Neural cell (in vitro differentiated cells): ENCODE measurements around the gene ZFYVE21. TPM values are rescaled to one million over a fixed set of nuclear protein-coding genes. Genes with fewer than 3 reads are reported as not detected.

Experiments
- H2AFZ ChIP-seq: fragments of 200-600, 300-800 bp; sonication (generic), shearing (Covaris generic); 2 replicates; pipeline ENCODE4 v1.6.0; 2014; ENCODE audit warnings: low read depth, mild to moderate bottlenecking, antibody characterized with exemption, low read length, moderate library complexity
- H3F3A ChIP-seq: fragments of 200-600 bp; shearing (Covaris generic); 2 replicates; pipeline ENCODE4 v1.6.1; 2016; ENCODE audit warnings: mild to moderate bottlenecking, moderate library complexity, mixed read lengths, antibody characterized with exemption, low read length; ENCODE audit not compliant: insufficient read depth, poor library complexity, severe bottlenecking
- H3K27ac ChIP-seq: fragments of 200-600, 300-800 bp; sonication (generic), shearing (Covaris generic); 2 replicates; pipeline ENCODE4 v1.5.1; 2014; ENCODE audit warnings: mild to moderate bottlenecking, low read length, moderate library complexity
- H3K27me3 ChIP-seq: fragments of 300-800, 200-600 bp; sonication (generic), shearing (Covaris generic); 2 replicates; pipeline ENCODE4 v1.6.0; 2014; ENCODE audit warnings: mild to moderate bottlenecking, low read depth, low read length, moderate library complexity; ENCODE audit not compliant: insufficient read depth
- H3K36me3 ChIP-seq: fragments of 300-800, 200-600 bp; sonication (generic), shearing (Covaris generic); 2 replicates; pipeline ENCODE4 v1.5.1; 2014; ENCODE audit warnings: mild to moderate bottlenecking, antibody characterized with exemption, low read length, moderate library complexity; ENCODE audit not compliant: insufficient read depth
- H3K4me2 ChIP-seq: fragments of 300-800, 200-600 bp; sonication (generic), shearing (Covaris generic); 2 replicates; pipeline ENCODE4 v1.6.0; 2014; ENCODE audit warnings: mild to moderate bottlenecking, low read length
- H3K4me3 ChIP-seq: fragments of 300-800, 200-600 bp; sonication (generic), shearing (Covaris generic); 2 replicates; pipeline ENCODE4 v1.5.1; 2014; ENCODE audit warnings: mild to moderate bottlenecking, low read length, moderate library complexity
- H3K79me2 ChIP-seq: fragments of 200-600 bp; shearing (Covaris generic); replicated peaks from 2 replicates; pipeline ENCODE4 v1.6.0; 2014; ENCODE audit warnings: mild to moderate bottlenecking, low read length, moderate library complexity; ENCODE audit not compliant: insufficient read depth
- H3K9ac ChIP-seq: fragments of 300-800, 200-600 bp; sonication (generic), shearing (Covaris generic); 2 replicates; pipeline ENCODE4 v1.6.1; 2016; ENCODE audit warnings: mild to moderate bottlenecking, low read length, mixed read lengths
- H3K9me2 ChIP-seq: fragments of 200-600 bp; shearing (Covaris generic); 2 replicates; pipeline ENCODE4 v1.6.1; 2016; ENCODE audit warnings: mild to moderate bottlenecking, low read length, mixed read lengths; ENCODE audit not compliant: insufficient read depth
- H3K9me3 ChIP-seq: fragments of 200-600, 300-800 bp; sonication (generic), shearing (Covaris generic); 2 replicates; pipeline ENCODE4 v1.6.1; 2016; ENCODE audit warnings: mild to moderate bottlenecking, mixed run types, low read length, moderate library complexity, mixed read lengths
- H4K20me1 ChIP-seq: fragments of 200-600 bp; shearing (Covaris generic); 2 replicates; pipeline ENCODE4 v1.6.1; 2016; ENCODE audit warnings: mild to moderate bottlenecking, mixed run types; ENCODE audit not compliant: insufficient read depth
- EP300 ChIP-seq: fragments of 450-650 bp; conservative IDR thresholded peaks from 2 replicates; pipeline ENCODE4 v1.6.1; 2014; ENCODE audit warnings: antibody characterized with exemption, mild to moderate bottlenecking, moderate library complexity; ENCODE audit not compliant: poor library complexity, severe bottlenecking
- EZH2 ChIP-seq: fragments of 200-600, 300-800 bp; shearing (Covaris generic), sonication (generic); IDR thresholded peaks from 2 replicates; pipeline ENCODE4 v1.6.1; 2014; ENCODE audit warnings: antibody characterized with exemption, low read length, borderline replicate concordance, mild to moderate bottlenecking; ENCODE audit not compliant: insufficient read depth, poor library complexity, severe bottlenecking
- MXI1 ChIP-seq: fragments of 450-650 bp; conservative IDR thresholded peaks from 2 replicates; pipeline ENCODE4 v1.6.1; 2014; ENCODE audit warnings: antibody characterized with exemption, mild to moderate bottlenecking; ENCODE audit not compliant: poor library complexity, severe bottlenecking
- POLR2AphosphoS5 ChIP-seq: IDR thresholded peaks from 2 replicates; pipeline ENCODE4 v1.6.1; 2012
- RAD21 ChIP-seq: fragments of 450-650 bp; conservative IDR thresholded peaks from 2 replicates; pipeline ENCODE4 v1.6.1; 2014; ENCODE audit warnings: antibody characterized with exemption, mild to moderate bottlenecking, moderate library complexity
- SMC3 ChIP-seq: fragments of 450-650 bp; conservative IDR thresholded peaks from 2 replicates; pipeline ENCODE4 v1.6.1; 2014; ENCODE audit warnings: antibody characterized with exemption, mild to moderate bottlenecking, moderate library complexity; ENCODE audit not compliant: poor library complexity
- TAF1 ChIP-seq: IDR thresholded peaks from 2 replicates; pipeline ENCODE4 v1.6.1; 2012; ENCODE audit warnings: low read depth
- polyA plus RNA-seq: library from polyadenylated mRNA; depleted of rRNA; stranded (reverse); fragments of >200 nt; gene quantifications from 2 replicates; pipeline ENCODE4 v1.2.3, GENCODE V29; 2014
- TF ChIP-seq, protein P1 (sequence below): IDR thresholded peaks from 2 replicates; pipeline ENCODE4 v1.6.1; 2012; ENCODE audit warnings: borderline replicate concordance
- TF ChIP-seq, protein P2 (sequence below): fragments of 450-650 bp; IDR thresholded peaks from 2 replicates; pipeline ENCODE4 v1.5.1; 2014; ENCODE audit warnings: antibody characterized with exemption, mild to moderate bottlenecking, moderate library complexity; ENCODE audit not compliant: poor library complexity, severe bottlenecking

Gene ZFYVE21
- polyA plus RNA-seq, 1 donor from 2014 or later = 99.7 TPM

GRCh38 chr14:103729496-103730448 lies 14.2 kb downstream of the ZFYVE21 start:
- H3K4me3 ChIP-seq = no peak overlapping the region
- no peaks in the 10 kb centered on the region for H3K27me3 ChIP-seq
- H4K20me1 ChIP-seq = no peaks in the 10 kb centered on the region
- no peak overlapping the region for H2AFZ ChIP-seq
- H3K9ac ChIP-seq = no peak overlapping the region
- no peak overlapping the region for H3K27ac ChIP-seq
- no peaks in the 10 kb centered on the region for H3K9me3 ChIP-seq
- no peaks in the 10 kb centered on the region for H3K36me3 ChIP-seq
- TF ChIP-seq EZH2 (no peak), POLR2AphosphoS5 (no peak), EP300 (no peak), TAF1 (no peak), MXI1 (no peak), SMC3 (no peak), RAD21 (no peak)
- TF ChIP-seq, protein P1, sequence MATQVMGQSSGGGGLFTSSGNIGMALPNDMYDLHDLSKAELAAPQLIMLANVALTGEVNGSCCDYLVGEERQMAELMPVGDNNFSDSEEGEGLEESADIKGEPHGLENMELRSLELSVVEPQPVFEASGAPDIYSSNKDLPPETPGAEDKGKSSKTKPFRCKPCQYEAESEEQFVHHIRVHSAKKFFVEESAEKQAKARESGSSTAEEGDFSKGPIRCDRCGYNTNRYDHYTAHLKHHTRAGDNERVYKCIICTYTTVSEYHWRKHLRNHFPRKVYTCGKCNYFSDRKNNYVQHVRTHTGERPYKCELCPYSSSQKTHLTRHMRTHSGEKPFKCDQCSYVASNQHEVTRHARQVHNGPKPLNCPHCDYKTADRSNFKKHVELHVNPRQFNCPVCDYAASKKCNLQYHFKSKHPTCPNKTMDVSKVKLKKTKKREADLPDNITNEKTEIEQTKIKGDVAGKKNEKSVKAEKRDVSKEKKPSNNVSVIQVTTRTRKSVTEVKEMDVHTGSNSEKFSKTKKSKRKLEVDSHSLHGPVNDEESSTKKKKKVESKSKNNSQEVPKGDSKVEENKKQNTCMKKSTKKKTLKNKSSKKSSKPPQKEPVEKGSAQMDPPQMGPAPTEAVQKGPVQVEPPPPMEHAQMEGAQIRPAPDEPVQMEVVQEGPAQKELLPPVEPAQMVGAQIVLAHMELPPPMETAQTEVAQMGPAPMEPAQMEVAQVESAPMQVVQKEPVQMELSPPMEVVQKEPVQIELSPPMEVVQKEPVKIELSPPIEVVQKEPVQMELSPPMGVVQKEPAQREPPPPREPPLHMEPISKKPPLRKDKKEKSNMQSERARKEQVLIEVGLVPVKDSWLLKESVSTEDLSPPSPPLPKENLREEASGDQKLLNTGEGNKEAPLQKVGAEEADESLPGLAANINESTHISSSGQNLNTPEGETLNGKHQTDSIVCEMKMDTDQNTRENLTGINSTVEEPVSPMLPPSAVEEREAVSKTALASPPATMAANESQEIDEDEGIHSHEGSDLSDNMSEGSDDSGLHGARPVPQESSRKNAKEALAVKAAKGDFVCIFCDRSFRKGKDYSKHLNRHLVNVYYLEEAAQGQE = no peak
- TF ChIP-seq, protein P2, sequence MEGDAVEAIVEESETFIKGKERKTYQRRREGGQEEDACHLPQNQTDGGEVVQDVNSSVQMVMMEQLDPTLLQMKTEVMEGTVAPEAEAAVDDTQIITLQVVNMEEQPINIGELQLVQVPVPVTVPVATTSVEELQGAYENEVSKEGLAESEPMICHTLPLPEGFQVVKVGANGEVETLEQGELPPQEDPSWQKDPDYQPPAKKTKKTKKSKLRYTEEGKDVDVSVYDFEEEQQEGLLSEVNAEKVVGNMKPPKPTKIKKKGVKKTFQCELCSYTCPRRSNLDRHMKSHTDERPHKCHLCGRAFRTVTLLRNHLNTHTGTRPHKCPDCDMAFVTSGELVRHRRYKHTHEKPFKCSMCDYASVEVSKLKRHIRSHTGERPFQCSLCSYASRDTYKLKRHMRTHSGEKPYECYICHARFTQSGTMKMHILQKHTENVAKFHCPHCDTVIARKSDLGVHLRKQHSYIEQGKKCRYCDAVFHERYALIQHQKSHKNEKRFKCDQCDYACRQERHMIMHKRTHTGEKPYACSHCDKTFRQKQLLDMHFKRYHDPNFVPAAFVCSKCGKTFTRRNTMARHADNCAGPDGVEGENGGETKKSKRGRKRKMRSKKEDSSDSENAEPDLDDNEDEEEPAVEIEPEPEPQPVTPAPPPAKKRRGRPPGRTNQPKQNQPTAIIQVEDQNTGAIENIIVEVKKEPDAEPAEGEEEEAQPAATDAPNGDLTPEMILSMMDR = no peak
- no peak overlapping the region for H3K4me2 ChIP-seq
- no peaks in the 10 kb centered on the region for H3K9me2 ChIP-seq
- H3F3A ChIP-seq = no peaks in the 10 kb centered on the region
- H3K79me2 ChIP-seq = no peaks in the 10 kb centered on the region

DNA sequence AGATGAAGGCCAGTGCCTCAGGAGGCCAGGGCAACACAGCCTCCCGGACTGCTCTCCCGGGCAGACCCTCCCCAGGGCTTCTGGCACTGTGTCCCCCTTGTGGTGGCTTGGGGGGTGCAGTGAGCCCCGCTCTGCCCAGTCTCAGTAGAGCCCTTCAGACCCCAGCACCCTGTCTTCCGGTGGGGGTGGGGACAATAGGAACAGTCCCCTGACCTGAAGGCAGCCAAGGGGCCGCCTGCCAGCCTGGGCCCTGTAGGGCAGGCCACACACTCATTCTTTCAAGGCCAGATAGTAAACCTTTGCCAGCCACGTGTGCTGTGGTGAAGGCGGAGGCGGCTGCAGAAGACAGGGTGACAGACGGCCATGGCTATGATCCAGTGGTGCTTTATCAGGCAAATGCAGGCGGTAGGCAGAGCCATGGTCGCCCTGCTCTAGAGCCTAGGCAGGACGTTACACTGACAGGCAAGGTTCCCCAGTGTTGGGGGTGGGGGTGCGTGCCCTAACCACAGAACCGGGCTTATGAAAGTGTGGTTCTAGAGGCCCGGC lies 15.0 kb downstream of the ZFYVE21 start:
- Histone ChIP-seq H3K27ac (no peak overlapping the region), H4K20me1 (no peaks in the 10 kb centered on the region), H3K9me3 (no peaks in the 10 kb centered on the region), H3K27me3 (no peaks in the 10 kb centered on the region), H3K4me3 (no peak overlapping the region), H3K4me2 (no peak overlapping the region), H3K9ac (no peak overlapping the region), H2AFZ (no peak overlapping the region), H3K36me3 (no peaks in the 10 kb centered on the region), H3K79me2 (no peaks in the 10 kb centered on the region), H3K9me2 (no peaks in the 10 kb centered on the region), H3F3A (no peaks in the 10 kb centered on the region)
- TF ChIP-seq RAD21 (no peak), TAF1 (no peak), MXI1 (no peak), POLR2AphosphoS5 (no peak), SMC3 (no peak), EZH2 (no peak), EP300 (no peak)
- TF ChIP-seq, protein P1 = no peak
- TF ChIP-seq, protein P2 = no peak
